Measurements from ENCODE around the gene SLC1A1.

GRCh38 chr9:4594545-4594944, 104.3 kb downstream of the SLC1A1 start:
- no peak for TF ChIP-seq ATF3 (IDR thresholded peaks at IDR 0.05)
- no peak for TF ChIP-seq EGR1 (IDR thresholded peaks at IDR 0.05; ENCODE audit: low read depth in 2 of 2)
- TF ChIP-seq REST (IDR thresholded peaks at IDR 0.05), result no peak
- no peak for TF ChIP-seq CTCF (IDR thresholded peaks at IDR 0.05; ENCODE audit: low read depth, low read length, missing input control)
- TF ChIP-seq TAF1 (conservative IDR thresholded peaks at IDR 0.05), result no peak
- TF ChIP-seq RAD21 (IDR thresholded peaks at IDR 0.05), result no peak
- no peak for TF ChIP-seq HNF4G (IDR thresholded peaks at IDR 0.05)
- TF ChIP-seq MAX (IDR thresholded peaks at IDR 0.05), result no peak
- TF ChIP-seq RXRA (IDR thresholded peaks at IDR 0.05), result no peak
- TF ChIP-seq ZBTB33 (IDR thresholded peaks at IDR 0.05), result no peak
- no peak for TF ChIP-seq FOXA1 (IDR thresholded peaks at IDR 0.05)
